ENCODE results near the gene TLX1.

Gene TLX1

GRCh38 chr10:101135141-101136006 is 4.3 kb downstream of the TLX1 start:
- H3K9ac ChIP-seq (ENCODE audit: low read depth, low read length), result no peak overlapping the region
- H3K36me3 ChIP-seq (ENCODE audit: insufficient read depth, low read length), result no peaks in the 10 kb centered on the region
- no peaks in the 10 kb centered on the region; the same call in 1 of the 2 replicates for H3K4me1 ChIP-seq (ENCODE audit: insufficient read depth, low read length)
- H3K9me3 ChIP-seq (ENCODE audit: control insufficient read depth, insufficient read depth, low read length), result no peaks in the 10 kb centered on the region

DNA sequence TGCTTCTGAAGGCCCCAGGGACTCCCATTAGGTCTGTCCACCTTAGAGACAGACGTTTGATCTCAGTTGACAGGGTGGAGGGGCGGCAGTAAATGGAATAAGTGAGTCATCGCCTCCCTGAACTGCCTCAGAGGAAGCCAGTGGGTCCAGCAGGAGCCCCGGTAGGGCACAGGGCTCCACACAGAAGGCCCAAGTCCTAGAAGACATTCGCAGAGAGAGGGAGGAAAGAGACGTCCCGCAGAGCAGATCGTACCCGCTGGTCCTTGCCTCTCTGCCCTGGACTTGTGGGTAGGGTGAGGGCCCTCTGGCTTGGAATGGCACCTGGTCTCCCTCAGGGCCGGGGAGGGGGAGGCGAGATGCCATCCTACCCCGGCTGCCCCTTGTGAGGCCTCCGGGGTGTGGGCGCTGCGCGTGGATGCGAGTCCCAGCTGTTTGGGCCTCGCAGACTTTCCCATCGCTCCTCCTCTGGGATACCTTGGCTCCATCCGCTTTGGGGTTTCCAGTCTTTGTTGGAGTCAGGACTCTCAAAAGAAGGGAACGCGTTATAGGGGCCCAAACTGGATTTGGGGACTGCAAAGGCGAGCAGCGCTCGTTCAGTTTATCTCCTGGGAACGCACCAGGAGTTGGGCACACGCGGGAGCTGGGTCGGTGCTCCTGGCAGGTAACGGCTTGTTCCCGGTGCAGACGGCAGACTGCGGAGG is 5.1 kb downstream of the TLX1 start:
- no peaks in the 10 kb centered on the region for H3K36me3 ChIP-seq (ENCODE audit: insufficient read depth, low read length)
- no peaks in the 10 kb centered on the region; the same call in 1 of the 2 replicates for H3K4me1 ChIP-seq (ENCODE audit: insufficient read depth, low read length)
- H3K9ac ChIP-seq (ENCODE audit: low read depth, low read length), result no peak overlapping the region
- H3K9me3 ChIP-seq (ENCODE audit: control insufficient read depth, insufficient read depth, low read length), result no peaks in the 10 kb centered on the region

GRCh38 chr10:101136708-101137121 is 5.6 kb downstream of the TLX1 start:
- Histone ChIP-seq H3K36me3 (ENCODE audit: insufficient read depth, low read length) (no peaks in the 10 kb centered on the region), H3K9me3 (ENCODE audit: control insufficient read depth, insufficient read depth, low read length) (no peaks in the 10 kb centered on the region), H3K4me1 (ENCODE audit: insufficient read depth, low read length) (no peaks in the 10 kb centered on the region; the same call in 1 of the 2 replicates), H3K9ac (ENCODE audit: low read depth, low read length) (no peak overlapping the region)

DNA sequence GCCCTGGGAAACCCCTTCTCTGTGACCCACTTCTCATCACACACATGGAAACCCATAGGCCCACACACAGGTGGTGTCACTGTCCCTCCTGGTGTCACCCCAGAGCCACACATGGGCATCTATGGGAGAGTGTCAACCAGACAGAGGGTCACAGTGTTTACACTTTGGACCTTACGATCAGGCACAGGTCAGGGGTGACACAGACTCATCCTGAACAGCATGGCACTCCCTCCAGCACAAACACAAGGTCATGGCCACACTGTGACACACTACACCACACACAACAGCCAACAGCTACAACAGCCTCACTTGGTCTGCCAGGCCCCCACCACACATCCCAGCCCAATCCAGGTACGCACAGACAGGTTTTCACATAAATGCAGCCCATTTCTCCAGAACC is 6.2 kb downstream of the TLX1 start:
- H3K36me3 ChIP-seq (ENCODE audit: insufficient read depth, low read length), result no peaks in the 10 kb centered on the region
- no peaks in the 10 kb centered on the region for H3K9me3 ChIP-seq (ENCODE audit: control insufficient read depth, insufficient read depth, low read length)
- H3K4me1 ChIP-seq (ENCODE audit: insufficient read depth, low read length), result no peaks in the 10 kb centered on the region; the same call in 1 of the 2 replicates
- no peak overlapping the region for H3K9ac ChIP-seq (ENCODE audit: low read depth, low read length)

- no peaks in the 10 kb centered on the region for H3K36me3 ChIP-seq (ENCODE audit: insufficient read depth, low read length)
- no peak overlapping the region for H3K9ac ChIP-seq (ENCODE audit: low read depth, low read length)
- no peaks in the 10 kb centered on the region for H3K9me3 ChIP-seq (ENCODE audit: control insufficient read depth, insufficient read depth, low read length)
- H3K4me1 ChIP-seq (ENCODE audit: insufficient read depth, low read length), result no peaks in the 10 kb centered on the region; the same call in 1 of the 2 replicates
Observed at GRCh38 chr10:101138788-101139420, 7.8 kb downstream of the TLX1 start.

GRCh38 chr10:101139421-101139911 is 8.4 kb downstream of the TLX1 start:
- no peak overlapping the region; the same call in 1 of the 2 replicates for H3K9ac ChIP-seq (ENCODE audit: low read depth, low read length)
- H3K4me1 ChIP-seq (ENCODE audit: insufficient read depth, low read length), result no peaks in the 10 kb centered on the region; the same call in 1 of the 2 replicates
- no peaks in the 10 kb centered on the region for H3K9me3 ChIP-seq (ENCODE audit: control insufficient read depth, insufficient read depth, low read length)
- H3K36me3 ChIP-seq (ENCODE audit: insufficient read depth, low read length), result no peaks in the 10 kb centered on the region

- Histone ChIP-seq H3K4me1 (ENCODE audit: insufficient read depth, low read length) (peaks cover under 1% of the 10 kb centered on the region), H3K36me3 (ENCODE audit: insufficient read depth, low read length) (no peaks in the 10 kb centered on the region), H3K9ac (ENCODE audit: low read depth, low read length) (peak overlapping the region; percentile 27; the same call in 1 of the 2 replicates), H3K9me3 (ENCODE audit: control insufficient read depth, insufficient read depth, low read length) (no peaks in the 10 kb centered on the region)
Observed at GRCh38 chr10:101140084-101140949, 9.2 kb downstream of the TLX1 start.

DNA sequence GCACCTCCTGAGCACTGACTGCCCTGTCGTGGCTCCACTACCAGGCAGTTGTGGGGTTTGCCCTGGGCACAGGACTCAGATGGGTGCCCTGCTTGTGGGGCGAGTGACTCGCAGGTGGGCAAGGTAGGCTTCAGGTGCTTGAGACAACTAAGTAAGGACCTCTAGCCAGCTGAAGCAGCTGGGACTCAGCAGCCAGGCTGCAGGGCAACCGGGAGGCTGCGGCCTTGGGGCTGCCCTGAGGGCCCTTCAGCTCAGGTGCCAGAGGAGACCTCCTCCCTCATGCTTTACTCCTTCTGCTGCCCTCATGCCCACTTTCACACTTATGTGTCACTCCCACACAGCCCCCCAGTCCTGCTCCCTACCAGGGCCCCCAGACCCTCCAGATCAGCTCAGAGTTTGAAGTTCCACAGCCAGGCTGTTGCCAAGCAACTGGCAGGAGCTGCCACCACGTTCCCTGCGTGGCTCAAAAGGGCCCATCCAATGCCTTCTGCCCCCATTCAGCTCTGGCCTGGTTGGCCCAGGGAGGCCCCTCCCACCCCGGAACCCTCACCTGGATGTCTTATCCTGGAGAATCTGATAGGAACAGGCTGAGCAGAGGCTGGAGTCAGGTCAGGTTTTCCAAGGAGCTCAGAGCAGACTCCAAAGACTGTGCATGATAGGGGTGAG is 10.0 kb downstream of the TLX1 start:
- Histone ChIP-seq H3K9ac (ENCODE audit: low read depth, low read length) (no peak overlapping the region; the same call in 1 of the 2 replicates), H3K36me3 (ENCODE audit: insufficient read depth, low read length) (no peaks in the 10 kb centered on the region), H3K9me3 (ENCODE audit: control insufficient read depth, insufficient read depth, low read length) (no peaks in the 10 kb centered on the region), H3K4me1 (ENCODE audit: insufficient read depth, low read length) (peaks cover 3% of the 10 kb centered on the region)

GRCh38 chr10:101141616-101142532 is 10.8 kb downstream of the TLX1 start:
- Histone ChIP-seq H3K36me3 (ENCODE audit: insufficient read depth, low read length) (no peaks in the 10 kb centered on the region), H3K9me3 (ENCODE audit: control insufficient read depth, insufficient read depth, low read length) (no peaks in the 10 kb centered on the region), H3K9ac (ENCODE audit: low read depth, low read length) (no peak overlapping the region), H3K4me1 (ENCODE audit: insufficient read depth, low read length) (peaks cover 3% of the 10 kb centered on the region; the same call in 1 of the 2 replicates)

GRCh38 chr10:101142533-101143344 is 11.6 kb downstream of the TLX1 start:
- no peaks in the 10 kb centered on the region for H3K36me3 ChIP-seq (ENCODE audit: insufficient read depth, low read length)

DNA sequence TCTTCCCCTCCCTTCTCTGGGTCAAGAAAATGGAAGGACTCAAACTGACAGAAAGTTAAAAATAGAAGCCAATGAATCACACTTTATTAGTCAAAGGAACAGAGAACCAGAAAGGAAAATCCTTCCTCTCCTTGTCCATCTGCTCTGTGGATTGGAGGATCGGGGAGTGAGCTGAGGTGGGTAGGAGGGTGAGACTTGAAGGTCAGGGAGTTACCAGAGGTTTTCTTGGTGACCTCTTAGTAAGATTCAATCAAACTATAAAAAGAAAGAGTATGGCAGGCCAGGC is 12.2 kb downstream of the TLX1 start:
- no peak overlapping the region for H3K9ac ChIP-seq (ENCODE audit: low read depth, low read length)
- peaks cover 3% of the 10 kb centered on the region; the same call in 1 of the 2 replicates for H3K4me1 ChIP-seq (ENCODE audit: insufficient read depth, low read length)
- no peaks in the 10 kb centered on the region for H3K36me3 ChIP-seq (ENCODE audit: insufficient read depth, low read length)
- no peaks in the 10 kb centered on the region for H3K9me3 ChIP-seq (ENCODE audit: control insufficient read depth, insufficient read depth, low read length)

More at GRCh38 chr10:101142533-101143344, 11.6 kb downstream of the TLX1 start:
- Histone ChIP-seq H3K9me3 (ENCODE audit: control insufficient read depth, insufficient read depth, low read length) (no peaks in the 10 kb centered on the region), H3K4me1 (ENCODE audit: insufficient read depth, low read length) (peaks cover 3% of the 10 kb centered on the region; the same call in 1 of the 2 replicates), H3K9ac (ENCODE audit: low read depth, low read length) (no peak overlapping the region)

DNA sequence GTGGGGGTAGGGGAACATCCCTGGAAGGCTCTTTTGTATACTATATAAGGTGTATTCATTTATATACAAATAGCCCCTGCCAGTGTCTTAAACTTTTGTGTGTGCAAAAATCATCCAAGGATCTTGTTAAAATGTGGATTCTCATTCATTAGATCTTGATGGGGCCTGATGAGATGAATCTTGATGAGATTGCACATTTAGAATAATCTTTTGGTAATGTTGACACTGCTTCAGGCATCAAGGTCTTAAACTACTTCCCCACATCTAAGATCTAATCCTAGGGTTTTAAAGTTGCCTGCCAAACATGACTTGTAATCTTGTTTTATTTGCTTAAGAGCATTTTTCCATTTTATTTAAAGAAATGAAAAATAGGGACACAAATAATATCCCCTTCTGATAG is 13.0 kb downstream of the TLX1 start:
- Histone ChIP-seq H3K4me1 (ENCODE audit: insufficient read depth, low read length) (peaks cover 3% of the 10 kb centered on the region; the same call in 1 of the 2 replicates), H3K9me3 (ENCODE audit: control insufficient read depth, insufficient read depth, low read length) (no peaks in the 10 kb centered on the region), H3K36me3 (ENCODE audit: insufficient read depth, low read length) (no peaks in the 10 kb centered on the region), H3K9ac (ENCODE audit: low read depth, low read length) (no peak overlapping the region)

All from ES-I3 (cell line).